K562 (cell line): ENCODE results near the gene TBC1D5.

Source experiments
- EP300 ChIP-seq: IDR thresholded peaks from 2 replicates; pipeline ENCODE4 v1.6.1; 2012; ENCODE audit warnings: low read length, improper control_type of control experiment
- FOXM1 ChIP-seq, 2 experiments: fragments of 450-650 bp in 1 of 2; sonication (generic) in 1 of 2; formaldehyde crosslinking in 1 of 2; IDR thresholded peaks; 2 replicates each; pipeline versions ENCODE4 v1.6.1 to v1.9.0; 2017 to 2022; ENCODE audit warnings: low read depth in 2 of 2, mild to moderate bottlenecking in 2 of 2, missing genetic modification reagents in 1 of 2, moderate library complexity in 1 of 2
- FOXP1 ChIP-seq: sonication (generic); formaldehyde crosslinking; IDR thresholded peaks from 2 replicates; pipeline ENCODE4 v1.8.0; 2022; ENCODE audit warnings: mild to moderate bottlenecking, missing genetic modification reagents
- SREBF2 ChIP-seq: sonication (generic); formaldehyde crosslinking; IDR thresholded peaks from 2 replicates; pipeline ENCODE4 v1.4.0; 2020; ENCODE audit warnings: mild to moderate bottlenecking, missing genetic modification reagents
- TEAD4 ChIP-seq, 2 experiments: sonication (generic) in 1 of 2; formaldehyde crosslinking in 1 of 2; IDR thresholded peaks; 2 replicates each; pipeline versions ENCODE4 v1.6.1 to v1.8.0; 2012 to 2022; ENCODE audit warnings: borderline replicate concordance in 1 of 2, inconsistent platforms in 1 of 2, low read length in 1 of 2, mild to moderate bottlenecking in 1 of 2, missing genetic modification reagents in 1 of 2
- TSC22D4 ChIP-seq: fragments of 450-650 bp; IDR thresholded peaks from 2 replicates; pipeline ENCODE4 v1.6.1; 2016; ENCODE audit warnings: missing genetic modification characterization, missing biosample characterization, control low read depth
- ZNF140 ChIP-seq: fragments of 250-450 bp; sonication (Bioruptor Pico); IDR thresholded peaks from 2 replicates; pipeline ENCODE4 v1.8.0; 2021; ENCODE audit warnings: moderate library complexity, mild to moderate bottlenecking, inconsistent platforms
- ZZZ3 ChIP-seq: fragments of 450-650 bp; IDR thresholded peaks from 2 replicates; pipeline ENCODE4 v1.6.1; 2016; ENCODE audit warnings: antibody characterized with exemption, mild to moderate bottlenecking, moderate library complexity
- TF ChIP-seq, protein P1 (sequence below): sonication (generic); formaldehyde crosslinking; IDR thresholded peaks from 2 replicates; pipeline ENCODE4 v1.8.1; 2023; ENCODE audit warnings: mild to moderate bottlenecking, missing genetic modification reagents
- TF ChIP-seq, protein P2 (sequence below): sonication (generic); formaldehyde crosslinking; IDR thresholded peaks from 2 replicates; pipeline ENCODE4 v1.8.0; 2022; ENCODE audit warnings: mild to moderate bottlenecking, missing genetic modification reagents
- TF ChIP-seq, protein P3 (sequence below): IDR thresholded peaks from 3 replicates; pipeline ENCODE4 v1.6.1; 2011; ENCODE audit warnings: borderline replicate concordance, mild to moderate bottlenecking, moderate library complexity; ENCODE audit not compliant: insufficient read length; ENCODE audit errors: extremely low read depth
- TF ChIP-seq, protein P4 (sequence below): fragments of 450-650 bp; IDR thresholded peaks from 2 replicates; pipeline ENCODE4 v1.6.1; 2016; ENCODE audit warnings: borderline replicate concordance
- TF ChIP-seq, protein P5 (sequence below): fragments of 450-650 bp; IDR thresholded peaks from 2 replicates; pipeline ENCODE4 v1.6.1; 2018; ENCODE audit not compliant: partially characterized antibody

DNA sequence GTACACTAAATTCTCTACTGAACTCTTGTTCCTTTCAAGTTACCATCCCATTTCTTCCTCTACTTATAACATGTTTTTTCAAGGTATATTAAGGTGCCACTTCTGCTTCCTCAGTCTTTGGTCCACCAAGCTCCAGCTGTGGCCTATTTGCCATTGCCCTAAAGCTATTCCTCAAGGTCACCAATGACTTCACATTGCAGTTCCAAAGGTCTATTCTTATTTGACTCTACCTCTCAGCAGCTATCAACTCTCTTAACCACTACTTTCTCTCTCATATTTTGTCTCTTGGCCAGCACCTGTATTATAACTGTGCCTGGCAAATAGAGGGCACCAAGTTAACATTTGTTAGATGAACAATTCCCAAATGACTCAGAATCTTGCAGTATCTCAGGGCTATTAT is 503.0 kb downstream of the TBC1D5 start:
- TF ChIP-seq, protein P1, sequence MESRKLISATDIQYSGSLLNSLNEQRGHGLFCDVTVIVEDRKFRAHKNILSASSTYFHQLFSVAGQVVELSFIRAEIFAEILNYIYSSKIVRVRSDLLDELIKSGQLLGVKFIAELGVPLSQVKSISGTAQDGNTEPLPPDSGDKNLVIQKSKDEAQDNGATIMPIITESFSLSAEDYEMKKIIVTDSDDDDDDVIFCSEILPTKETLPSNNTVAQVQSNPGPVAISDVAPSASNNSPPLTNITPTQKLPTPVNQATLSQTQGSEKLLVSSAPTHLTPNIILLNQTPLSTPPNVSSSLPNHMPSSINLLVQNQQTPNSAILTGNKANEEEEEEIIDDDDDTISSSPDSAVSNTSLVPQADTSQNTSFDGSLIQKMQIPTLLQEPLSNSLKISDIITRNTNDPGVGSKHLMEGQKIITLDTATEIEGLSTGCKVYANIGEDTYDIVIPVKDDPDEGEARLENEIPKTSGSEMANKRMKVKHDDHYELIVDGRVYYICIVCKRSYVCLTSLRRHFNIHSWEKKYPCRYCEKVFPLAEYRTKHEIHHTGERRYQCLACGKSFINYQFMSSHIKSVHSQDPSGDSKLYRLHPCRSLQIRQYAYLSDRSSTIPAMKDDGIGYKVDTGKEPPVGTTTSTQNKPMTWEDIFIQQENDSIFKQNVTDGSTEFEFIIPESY (CRISPR knock-in tag), result no peak
- TF ChIP-seq, protein P2, sequence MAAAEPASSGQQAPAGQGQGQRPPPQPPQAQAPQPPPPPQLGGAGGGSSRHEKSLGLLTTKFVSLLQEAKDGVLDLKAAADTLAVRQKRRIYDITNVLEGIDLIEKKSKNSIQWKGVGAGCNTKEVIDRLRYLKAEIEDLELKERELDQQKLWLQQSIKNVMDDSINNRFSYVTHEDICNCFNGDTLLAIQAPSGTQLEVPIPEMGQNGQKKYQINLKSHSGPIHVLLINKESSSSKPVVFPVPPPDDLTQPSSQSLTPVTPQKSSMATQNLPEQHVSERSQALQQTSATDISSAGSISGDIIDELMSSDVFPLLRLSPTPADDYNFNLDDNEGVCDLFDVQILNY (CRISPR knock-in tag), result no peak
- TF ChIP-seq ZZZ3 (no peak), TEAD4 (IDR thresholded peaks at IDR 0.05; ENCODE audit: low read length) (no peak), TEAD4 (CRISPR knock-in tag; IDR thresholded peaks at IDR 0.05; ENCODE audit: borderline replicate concordance) (no peak), ZNF140 (CRISPR knock-in tag) (no peak), SREBF2 (CRISPR knock-in tag) (no peak), FOXM1 (IDR thresholded peaks at IDR 0.05; ENCODE audit: low read depth) (no peak), FOXM1 (CRISPR knock-in tag; IDR thresholded peaks at IDR 0.05; ENCODE audit: low read depth) (no peak), EP300 (no peak), FOXP1 (no peak), TSC22D4 (tag) (no peak)
- TF ChIP-seq, protein P3, sequence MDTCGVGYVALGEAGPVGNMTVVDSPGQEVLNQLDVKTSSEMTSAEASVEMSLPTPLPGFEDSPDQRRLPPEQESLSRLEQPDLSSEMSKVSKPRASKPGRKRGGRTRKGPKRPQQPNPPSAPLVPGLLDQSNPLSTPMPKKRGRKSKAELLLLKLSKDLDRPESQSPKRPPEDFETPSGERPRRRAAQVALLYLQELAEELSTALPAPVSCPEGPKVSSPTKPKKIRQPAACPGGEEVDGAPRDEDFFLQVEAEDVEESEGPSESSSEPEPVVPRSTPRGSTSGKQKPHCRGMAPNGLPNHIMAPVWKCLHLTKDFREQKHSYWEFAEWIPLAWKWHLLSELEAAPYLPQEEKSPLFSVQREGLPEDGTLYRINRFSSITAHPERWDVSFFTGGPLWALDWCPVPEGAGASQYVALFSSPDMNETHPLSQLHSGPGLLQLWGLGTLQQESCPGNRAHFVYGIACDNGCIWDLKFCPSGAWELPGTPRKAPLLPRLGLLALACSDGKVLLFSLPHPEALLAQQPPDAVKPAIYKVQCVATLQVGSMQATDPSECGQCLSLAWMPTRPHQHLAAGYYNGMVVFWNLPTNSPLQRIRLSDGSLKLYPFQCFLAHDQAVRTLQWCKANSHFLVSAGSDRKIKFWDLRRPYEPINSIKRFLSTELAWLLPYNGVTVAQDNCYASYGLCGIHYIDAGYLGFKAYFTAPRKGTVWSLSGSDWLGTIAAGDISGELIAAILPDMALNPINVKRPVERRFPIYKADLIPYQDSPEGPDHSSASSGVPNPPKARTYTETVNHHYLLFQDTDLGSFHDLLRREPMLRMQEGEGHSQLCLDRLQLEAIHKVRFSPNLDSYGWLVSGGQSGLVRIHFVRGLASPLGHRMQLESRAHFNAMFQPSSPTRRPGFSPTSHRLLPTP, result no peak
- TF ChIP-seq, protein P4, sequence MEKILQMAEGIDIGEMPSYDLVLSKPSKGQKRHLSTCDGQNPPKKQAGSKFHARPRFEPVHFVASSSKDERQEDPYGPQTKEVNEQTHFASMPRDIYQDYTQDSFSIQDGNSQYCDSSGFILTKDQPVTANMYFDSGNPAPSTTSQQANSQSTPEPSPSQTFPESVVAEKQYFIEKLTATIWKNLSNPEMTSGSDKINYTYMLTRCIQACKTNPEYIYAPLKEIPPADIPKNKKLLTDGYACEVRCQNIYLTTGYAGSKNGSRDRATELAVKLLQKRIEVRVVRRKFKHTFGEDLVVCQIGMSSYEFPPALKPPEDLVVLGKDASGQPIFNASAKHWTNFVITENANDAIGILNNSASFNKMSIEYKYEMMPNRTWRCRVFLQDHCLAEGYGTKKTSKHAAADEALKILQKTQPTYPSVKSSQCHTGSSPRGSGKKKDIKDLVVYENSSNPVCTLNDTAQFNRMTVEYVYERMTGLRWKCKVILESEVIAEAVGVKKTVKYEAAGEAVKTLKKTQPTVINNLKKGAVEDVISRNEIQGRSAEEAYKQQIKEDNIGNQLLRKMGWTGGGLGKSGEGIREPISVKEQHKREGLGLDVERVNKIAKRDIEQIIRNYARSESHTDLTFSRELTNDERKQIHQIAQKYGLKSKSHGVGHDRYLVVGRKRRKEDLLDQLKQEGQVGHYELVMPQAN, result no peak
- TF ChIP-seq, protein P5, sequence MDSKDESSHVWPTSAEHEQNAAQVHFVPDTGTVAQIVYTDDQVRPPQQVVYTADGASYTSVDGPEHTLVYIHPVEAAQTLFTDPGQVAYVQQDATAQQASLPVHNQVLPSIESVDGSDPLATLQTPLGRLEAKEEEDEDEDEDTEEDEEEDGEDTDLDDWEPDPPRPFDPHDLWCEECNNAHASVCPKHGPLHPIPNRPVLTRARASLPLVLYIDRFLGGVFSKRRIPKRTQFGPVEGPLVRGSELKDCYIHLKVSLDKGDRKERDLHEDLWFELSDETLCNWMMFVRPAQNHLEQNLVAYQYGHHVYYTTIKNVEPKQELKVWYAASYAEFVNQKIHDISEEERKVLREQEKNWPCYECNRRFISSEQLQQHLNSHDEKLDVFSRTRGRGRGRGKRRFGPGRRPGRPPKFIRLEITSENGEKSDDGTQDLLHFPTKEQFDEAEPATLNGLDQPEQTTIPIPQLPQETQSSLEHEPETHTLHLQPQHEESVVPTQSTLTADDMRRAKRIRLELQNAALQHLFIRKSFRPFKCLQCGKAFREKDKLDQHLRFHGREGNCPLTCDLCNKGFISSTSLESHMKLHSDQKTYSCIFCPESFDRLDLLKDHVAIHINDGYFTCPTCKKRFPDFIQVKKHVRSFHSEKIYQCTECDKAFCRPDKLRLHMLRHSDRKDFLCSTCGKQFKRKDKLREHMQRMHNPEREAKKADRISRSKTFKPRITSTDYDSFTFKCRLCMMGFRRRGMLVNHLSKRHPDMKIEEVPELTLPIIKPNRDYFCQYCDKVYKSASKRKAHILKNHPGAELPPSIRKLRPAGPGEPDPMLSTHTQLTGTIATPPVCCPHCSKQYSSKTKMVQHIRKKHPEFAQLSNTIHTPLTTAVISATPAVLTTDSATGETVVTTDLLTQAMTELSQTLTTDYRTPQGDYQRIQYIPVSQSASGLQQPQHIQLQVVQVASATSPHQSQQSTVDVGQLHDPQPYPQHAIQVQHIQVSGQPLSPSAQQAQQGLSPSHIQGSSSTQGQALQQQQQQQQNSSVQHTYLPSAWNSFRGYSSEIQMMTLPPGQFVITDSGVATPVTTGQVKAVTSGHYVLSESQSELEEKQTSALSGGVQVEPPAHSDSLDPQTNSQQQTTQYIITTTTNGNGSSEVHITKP, result no peak
